Measurements from ENCODE around the gene SERHL2. TPM values are rescaled to one million over a fixed set of nuclear protein-coding genes. Genes with fewer than 3 reads are reported as not detected.
A peak's percentile ranks its signal among the peaks of the same experiment; 100 is the strongest.
"Not testable (repeated sequence)": the region's sequence is repeated elsewhere in the genome, so short reads cannot be mapped to it uniquely, and the experiment has no call there.

SERHL2 gene
- total RNA-seq, 1 donor from 2014 or later: 2.2 TPM

DNA sequence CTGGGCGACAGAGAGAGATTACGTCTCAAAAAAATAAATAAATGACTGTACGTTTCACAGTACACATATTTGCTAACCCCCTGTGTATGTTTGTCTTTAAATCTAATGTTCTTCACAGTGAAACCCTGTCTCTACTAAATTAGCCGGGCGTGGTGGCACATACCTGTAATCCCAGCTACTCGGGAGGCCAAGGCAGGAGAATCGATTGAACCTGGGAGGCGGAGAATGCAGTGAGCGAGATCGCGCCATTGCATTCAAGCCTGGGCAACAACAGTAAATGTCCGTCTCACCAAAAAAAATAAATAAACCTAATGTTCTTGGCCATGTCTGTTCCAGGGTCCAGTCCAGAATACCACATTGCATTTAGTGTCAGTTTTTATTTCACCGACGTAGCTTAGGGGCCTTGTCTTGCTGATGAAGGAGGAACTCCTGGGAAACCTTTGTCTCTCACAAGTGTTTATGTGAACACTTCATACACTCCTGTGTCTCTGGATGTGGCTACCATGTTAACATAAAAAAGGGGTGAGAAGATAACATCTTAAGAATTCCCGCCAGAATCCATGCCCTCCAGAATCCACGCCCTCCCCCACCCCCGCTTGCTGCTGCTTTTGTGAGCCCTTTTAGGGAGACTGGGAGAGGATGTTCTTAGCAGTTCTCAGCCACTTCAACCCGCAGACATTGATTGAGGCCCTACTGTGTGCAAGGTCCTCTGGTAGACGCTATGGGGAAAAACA is 5.0 kb upstream of the SERHL2 start:
- H3K4me3 Mint-ChIP-seq: no peak overlapping the region
- H3K9me3 Mint-ChIP-seq: no peaks in the 10 kb centered on the region
- no peak for DNase-seq
- intact Hi-C loops (cut with micrococcal nuclease): no loop called here
- H3K4me1 Mint-ChIP-seq: peaks cover 11% of the 10 kb centered on the region
- H3K36me3 Mint-ChIP-seq (ENCODE audit: low read depth): no peaks in the 10 kb centered on the region
- peaks cover 4% of the 10 kb centered on the region for H3K27me3 Mint-ChIP-seq
- no peak overlapping the region for H3K27ac Mint-ChIP-seq

DNA sequence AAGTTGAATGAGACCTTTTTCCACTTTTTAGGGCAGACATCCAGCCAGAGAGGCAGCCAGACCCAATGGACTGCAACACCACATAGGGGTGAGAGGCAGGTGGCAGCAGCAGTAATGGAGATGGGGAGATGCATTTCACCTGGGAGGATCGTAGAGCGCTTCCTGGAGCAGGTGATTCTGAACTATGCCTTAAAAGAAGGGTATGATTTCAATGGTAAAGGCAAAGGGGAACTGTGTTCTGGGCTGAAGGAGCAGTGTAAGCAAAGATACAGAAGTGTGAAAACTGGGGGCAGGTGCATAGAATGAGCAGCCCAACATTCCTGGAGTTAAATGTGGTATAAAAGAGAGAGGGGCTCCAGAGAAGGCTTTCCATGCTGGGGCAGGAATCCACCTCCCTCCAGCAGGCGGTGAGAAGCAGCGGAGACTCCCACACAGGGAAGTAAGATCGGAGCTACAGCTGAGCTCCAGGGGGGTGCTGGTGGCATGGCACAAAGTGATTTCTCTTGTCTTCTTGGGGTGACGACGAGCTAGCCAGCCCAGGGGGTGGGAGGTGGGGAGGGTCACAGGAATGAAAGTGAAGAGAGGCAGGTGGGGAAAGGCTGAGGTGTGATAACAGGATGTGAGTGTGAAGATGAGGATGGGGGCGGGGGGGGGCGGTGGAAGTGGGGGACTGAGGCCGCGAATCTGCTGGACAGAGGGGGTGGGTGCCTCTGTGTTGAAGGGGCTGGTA is 4.3 kb upstream of the SERHL2 start:
- H3K27me3 Mint-ChIP-seq: peaks cover 4% of the 10 kb centered on the region

DNA sequence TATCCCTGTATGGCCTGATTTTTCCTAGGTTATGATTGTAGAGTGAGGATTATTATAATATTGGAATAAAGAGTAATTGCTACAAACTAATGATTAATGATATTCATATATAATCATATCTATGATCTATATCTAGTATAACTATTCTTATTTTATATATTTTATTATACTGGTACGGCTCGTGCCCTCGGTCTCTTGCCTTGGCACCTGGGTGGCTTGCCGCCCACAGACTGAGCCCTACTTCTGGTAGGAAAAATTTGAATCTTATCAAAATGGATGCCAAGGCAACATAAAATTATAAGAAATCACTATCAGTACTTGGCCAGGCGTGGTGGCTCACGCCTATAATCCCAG is 1.5 kb upstream of the SERHL2 start:
- not testable (repeated sequence) for H3K9me3 Mint-ChIP-seq; H3K27ac Mint-ChIP-seq; H3K27me3 Mint-ChIP-seq; DNase-seq; H3K36me3 Mint-ChIP-seq (ENCODE audit: low read depth)
- peak overlapping the region; percentile 72 for H3K4me3 Mint-ChIP-seq
- intact Hi-C loops (cut with micrococcal nuclease): loop anchor here (5.0 kb wide), 1 partner anchor 60 kb away; the partner anchor contains the start of gene POLDIP3
- peaks cover 12% of the 10 kb centered on the region for H3K4me1 Mint-ChIP-seq

More for the DNA sequence above, 4.3 kb upstream of the SERHL2 start:
- no peak for DNase-seq
- Mint-ChIP-seq H3K27ac (no peak overlapping the region), H3K36me3 (ENCODE audit: low read depth) (no peaks in the 10 kb centered on the region), H3K9me3 (no peaks in the 10 kb centered on the region), H3K4me3 (no peak overlapping the region), H3K4me1 (peaks cover 12% of the 10 kb centered on the region)
- intact Hi-C loops (cut with micrococcal nuclease): loop anchor here (5.0 kb wide), 1 partner anchor 63 kb away; the partner anchor contains the start of gene POLDIP3

DNA sequence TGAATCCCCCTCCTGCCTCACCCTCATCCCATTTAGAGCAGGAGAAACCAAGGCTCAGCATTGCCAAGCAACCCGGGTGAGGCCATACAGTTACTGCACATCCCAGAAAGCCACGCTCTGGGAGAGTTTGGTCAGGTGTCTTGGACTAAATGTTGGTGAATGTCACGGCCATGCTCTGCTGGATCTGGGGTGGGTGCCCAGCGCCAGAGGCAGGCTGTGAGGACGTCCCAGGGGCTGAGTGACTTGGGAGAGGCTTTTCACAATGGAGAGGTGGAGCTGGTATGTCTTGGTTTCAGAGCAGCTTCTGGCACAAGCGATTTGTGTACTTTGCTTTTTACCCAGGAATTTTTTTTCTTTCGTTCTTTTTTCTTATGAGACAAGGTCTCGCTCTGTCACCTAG is 6.6 kb downstream of the SERHL2 start:
- Mint-ChIP-seq H3K36me3 (ENCODE audit: low read depth) (no peaks in the 10 kb centered on the region), H3K27me3 (no peaks in the 10 kb centered on the region), H3K4me3 (no peak overlapping the region), H3K4me1 (peaks cover 3% of the 10 kb centered on the region), H3K27ac (no peak overlapping the region), H3K9me3 (no peaks in the 10 kb centered on the region)
- no peak for DNase-seq
- intact Hi-C loops (cut with micrococcal nuclease): no loop called here

DNA sequence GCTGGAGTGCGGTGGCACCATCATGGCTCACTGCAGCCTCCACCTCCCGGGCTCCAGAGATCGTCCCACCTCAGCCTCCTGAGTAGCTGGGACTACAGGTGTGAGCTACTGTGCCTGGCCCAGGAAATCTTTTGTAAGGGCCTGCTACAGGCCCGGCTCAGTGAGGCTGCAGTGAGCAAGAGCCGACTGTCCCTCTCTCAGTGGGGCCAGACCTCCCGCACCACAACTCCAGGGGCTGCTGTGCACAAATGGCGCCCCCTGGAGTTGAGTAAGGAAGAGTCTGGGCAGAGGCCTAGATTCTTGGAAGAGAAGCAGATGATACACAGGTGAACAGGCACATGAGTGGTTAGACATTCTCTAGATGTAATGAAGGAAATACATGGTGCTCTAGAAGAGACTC is 7.0 kb downstream of the SERHL2 start:
- H3K27me3 Mint-ChIP-seq: no peaks in the 10 kb centered on the region
- DNase-seq: peak; percentile 69
- intact Hi-C loops (cut with micrococcal nuclease): no loop called here
- no peak overlapping the region for H3K4me3 Mint-ChIP-seq
- no peaks in the 10 kb centered on the region for H3K9me3 Mint-ChIP-seq
- H3K4me1 Mint-ChIP-seq: peaks cover 3% of the 10 kb centered on the region
- no peak overlapping the region for H3K27ac Mint-ChIP-seq
- H3K36me3 Mint-ChIP-seq (ENCODE audit: low read depth): no peaks in the 10 kb centered on the region

DNA sequence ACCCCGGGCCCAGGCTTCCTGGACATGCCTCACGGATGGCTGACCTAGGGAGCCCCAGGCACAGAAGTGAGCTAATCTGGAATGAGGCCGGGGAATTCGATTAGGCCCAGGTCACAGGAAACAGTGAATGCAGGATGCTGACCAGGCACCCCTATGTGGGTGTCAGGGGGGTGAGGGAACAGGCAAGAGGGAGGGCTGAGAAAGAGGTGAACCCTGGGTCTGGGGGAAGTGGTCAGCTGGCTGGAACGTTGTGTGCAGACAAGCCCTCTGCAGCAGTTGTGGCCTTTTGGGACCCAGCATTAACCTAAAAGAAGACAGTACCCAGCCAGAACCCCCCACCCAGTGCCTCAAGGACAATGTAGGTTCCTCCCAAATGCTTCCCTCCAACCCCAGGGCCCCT is 8.1 kb downstream of the SERHL2 start:
- Mint-ChIP-seq H3K4me1 (peaks cover 3% of the 10 kb centered on the region), H3K36me3 (ENCODE audit: low read depth) (no peaks in the 10 kb centered on the region), H3K4me3 (no peak overlapping the region), H3K9me3 (no peaks in the 10 kb centered on the region), H3K27me3 (no peaks in the 10 kb centered on the region), H3K27ac (no peak overlapping the region)
- no peak for DNase-seq
- intact Hi-C loops (cut with micrococcal nuclease): no loop called here

DNA sequence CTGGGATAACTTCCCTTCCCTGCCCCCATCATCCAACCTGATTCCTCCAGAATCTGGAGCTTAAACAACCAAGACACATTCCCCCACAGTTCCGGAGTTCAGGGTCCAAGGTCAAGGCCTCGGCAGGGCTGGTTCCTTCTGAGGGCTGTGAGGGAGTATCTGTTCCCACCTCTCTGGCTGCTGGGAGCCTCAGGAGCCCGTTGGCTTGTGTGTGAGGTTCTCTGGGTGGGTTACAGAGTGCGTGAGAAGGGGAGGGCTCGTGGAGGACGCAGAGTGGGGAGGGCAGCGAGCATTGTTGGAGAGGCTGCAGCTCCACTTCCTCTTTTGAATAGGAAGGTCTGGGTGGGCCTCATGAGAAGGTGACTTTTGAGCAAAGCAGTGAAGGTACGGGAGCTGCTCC is 8.5 kb downstream of the SERHL2 start:
- intact Hi-C loops (cut with micrococcal nuclease): no loop called here
- Mint-ChIP-seq H3K4me3 (no peak overlapping the region), H3K36me3 (ENCODE audit: low read depth) (no peaks in the 10 kb centered on the region), H3K27ac (no peak overlapping the region), H3K9me3 (no peaks in the 10 kb centered on the region), H3K27me3 (no peaks in the 10 kb centered on the region), H3K4me1 (peaks cover 3% of the 10 kb centered on the region)
- DNase-seq: no peak

DNA sequence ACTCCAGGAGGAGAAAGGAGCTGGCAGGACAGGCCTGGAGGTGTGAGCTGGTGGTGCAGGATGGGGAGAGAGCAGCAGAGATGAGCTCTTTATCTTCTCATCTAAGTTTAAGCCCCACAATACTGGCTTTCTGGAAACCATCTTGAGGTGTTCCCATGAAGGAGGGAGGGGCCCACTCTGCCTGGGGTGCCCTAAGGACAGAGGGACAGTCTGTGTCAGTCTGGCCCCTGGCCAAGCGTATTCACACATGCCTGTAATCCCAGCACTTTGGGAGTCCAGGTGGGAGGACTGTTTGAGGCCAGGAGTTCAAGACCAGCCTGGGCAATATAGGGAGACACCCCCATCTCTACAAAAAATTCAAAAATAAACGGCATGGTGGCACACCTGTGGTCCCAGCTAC is 8.9 kb downstream of the SERHL2 start:
- no peak for DNase-seq
- Mint-ChIP-seq H3K9me3 (no peaks in the 10 kb centered on the region), H3K4me3 (no peak overlapping the region), H3K27me3 (no peaks in the 10 kb centered on the region), H3K27ac (no peak overlapping the region), H3K36me3 (ENCODE audit: low read depth) (no peaks in the 10 kb centered on the region), H3K4me1 (peaks cover 3% of the 10 kb centered on the region)
- intact Hi-C loops (cut with micrococcal nuclease): no loop called here

DNA sequence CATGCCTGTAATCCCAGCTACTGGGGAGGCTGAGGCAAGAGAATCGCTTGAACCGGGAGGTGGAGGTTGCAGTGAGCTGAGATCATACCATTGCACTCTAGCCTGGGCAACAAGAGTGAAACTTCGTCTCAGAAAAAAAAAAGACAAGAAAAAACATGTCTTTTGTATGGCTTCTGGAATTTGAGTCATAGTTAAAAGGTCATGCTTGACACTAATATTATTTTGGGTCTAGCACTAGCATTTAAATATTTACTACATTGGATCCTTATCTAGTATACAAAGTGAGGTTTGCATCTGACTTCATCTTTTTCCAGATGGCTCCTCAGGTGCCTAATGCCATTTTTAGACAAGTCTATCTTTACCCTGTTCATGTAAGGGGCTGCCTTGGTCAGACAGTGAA is 10.2 kb downstream of the SERHL2 start:
- intact Hi-C loops (cut with micrococcal nuclease); H3K9me3 Mint-ChIP-seq; H3K4me3 Mint-ChIP-seq: not testable (repeated sequence)

DNA sequence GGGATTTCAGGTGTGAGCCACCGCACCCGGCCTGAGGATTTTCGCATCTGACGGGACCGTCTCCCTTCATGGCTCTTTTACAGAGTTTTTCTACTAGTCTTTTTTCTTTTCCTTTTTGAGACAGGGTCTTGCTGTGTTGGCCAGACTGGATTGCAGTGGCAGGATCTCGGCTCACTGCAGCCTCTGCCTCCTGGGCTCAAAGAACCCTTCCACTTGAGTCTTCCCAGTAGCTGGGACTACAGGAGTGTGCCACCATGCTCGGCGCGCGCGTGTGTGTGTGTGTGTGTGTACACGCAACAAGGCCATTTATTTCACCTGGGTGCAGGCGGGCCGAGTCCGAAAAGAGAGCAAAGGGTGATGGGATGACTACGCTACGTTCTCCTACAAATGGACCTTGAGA is 10.9 kb downstream of the SERHL2 start:
- Mint-ChIP-seq H3K27ac (no peak overlapping the region), H3K4me1 (peaks cover 3% of the 10 kb centered on the region), H3K36me3 (ENCODE audit: low read depth) (peaks cover 5% of the 10 kb centered on the region), H3K9me3 (no peaks in the 10 kb centered on the region), H3K4me3 (no peak overlapping the region), H3K27me3 (no peaks in the 10 kb centered on the region)
- no peak for DNase-seq
- intact Hi-C loops (cut with micrococcal nuclease): no loop called here

More for the DNA sequence above, 10.2 kb downstream of the SERHL2 start:
- H3K27ac Mint-ChIP-seq; H3K27me3 Mint-ChIP-seq; H3K4me1 Mint-ChIP-seq; DNase-seq; H3K36me3 Mint-ChIP-seq (ENCODE audit: low read depth): not testable (repeated sequence)

DNA sequence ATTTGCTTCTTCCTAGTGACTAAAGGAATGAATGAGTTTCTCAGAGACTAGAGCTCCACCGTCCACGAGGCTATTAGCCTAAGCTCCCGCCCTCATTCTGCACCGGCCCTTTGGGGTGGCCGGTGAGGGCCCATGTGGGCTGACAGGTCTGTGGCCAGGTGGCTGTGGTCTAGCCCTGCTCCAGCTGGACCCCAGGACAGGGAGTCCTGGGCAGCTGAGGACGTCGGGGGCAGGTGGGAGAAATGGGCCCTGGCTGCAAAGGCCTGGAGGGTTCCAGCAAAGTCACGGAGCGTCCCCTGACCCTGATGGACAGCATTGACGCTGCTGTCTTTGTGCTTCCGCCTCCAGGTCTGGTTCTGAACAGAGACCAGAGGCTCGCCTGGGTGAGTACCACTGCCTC is 12.2 kb downstream of the SERHL2 start:
- DNase-seq: no peak
- H3K27me3 Mint-ChIP-seq: no peaks in the 10 kb centered on the region
- H3K4me1 Mint-ChIP-seq: peaks cover 3% of the 10 kb centered on the region
- no peak overlapping the region for H3K4me3 Mint-ChIP-seq
- H3K9me3 Mint-ChIP-seq: no peaks in the 10 kb centered on the region
- intact Hi-C loops (cut with micrococcal nuclease): no loop called here
- peaks cover 9% of the 10 kb centered on the region for H3K36me3 Mint-ChIP-seq (ENCODE audit: low read depth)
- no peak overlapping the region for H3K27ac Mint-ChIP-seq

DNA sequence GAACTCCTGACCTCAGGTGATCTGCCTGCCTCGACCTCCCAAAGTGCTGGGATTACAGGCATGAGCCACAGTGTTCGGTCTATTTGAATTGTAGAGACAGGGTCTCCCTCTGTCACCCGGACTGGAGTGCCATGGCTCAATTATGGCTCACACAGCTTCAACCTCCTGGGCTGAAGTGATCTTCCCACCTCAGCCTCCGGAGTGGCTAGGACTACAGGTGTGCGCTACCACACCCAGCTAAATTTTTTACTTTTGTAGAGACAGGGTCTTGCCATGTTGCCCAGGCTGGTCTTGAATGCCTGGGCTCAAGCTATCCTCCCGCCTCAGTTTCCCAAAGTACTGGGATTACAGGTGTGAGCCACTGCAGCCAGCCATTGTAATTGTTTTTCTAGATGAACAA is 14.2 kb downstream of the SERHL2 start:
- H3K4me1 Mint-ChIP-seq; intact Hi-C loops (cut with micrococcal nuclease); DNase-seq; H3K4me3 Mint-ChIP-seq; H3K9me3 Mint-ChIP-seq; H3K27ac Mint-ChIP-seq; H3K27me3 Mint-ChIP-seq: not testable (repeated sequence)
- H3K36me3 Mint-ChIP-seq (ENCODE audit: low read depth): peaks cover 18% of the 10 kb centered on the region

DNA sequence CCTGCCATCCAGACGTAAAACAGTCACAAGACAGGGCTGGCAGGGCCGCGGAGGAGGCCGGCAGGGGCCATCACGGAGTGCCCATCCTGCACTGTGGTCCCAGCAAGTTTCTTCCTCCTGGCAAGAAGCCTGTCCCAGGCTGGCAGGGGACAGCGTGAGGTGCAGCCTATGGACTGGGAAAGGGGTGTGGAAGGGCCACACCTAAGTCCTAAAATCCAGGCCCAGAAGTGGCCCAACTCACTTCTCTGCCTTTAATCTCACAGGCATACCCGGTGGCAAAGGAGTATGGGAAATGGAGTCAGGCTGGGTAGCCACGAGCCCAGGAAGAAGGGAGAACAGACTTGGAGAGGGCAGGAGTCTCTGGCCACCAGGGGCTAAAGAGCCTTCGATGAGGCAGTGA is 16.8 kb downstream of the SERHL2 start:
- intact Hi-C loops (cut with micrococcal nuclease); H3K9me3 Mint-ChIP-seq; DNase-seq; H3K4me1 Mint-ChIP-seq; H3K4me3 Mint-ChIP-seq; H3K27me3 Mint-ChIP-seq: not testable (repeated sequence)
- peaks cover 21% of the 10 kb centered on the region for H3K36me3 Mint-ChIP-seq (ENCODE audit: low read depth)
- H3K27ac Mint-ChIP-seq: peak overlapping the region; percentile 64

DNA sequence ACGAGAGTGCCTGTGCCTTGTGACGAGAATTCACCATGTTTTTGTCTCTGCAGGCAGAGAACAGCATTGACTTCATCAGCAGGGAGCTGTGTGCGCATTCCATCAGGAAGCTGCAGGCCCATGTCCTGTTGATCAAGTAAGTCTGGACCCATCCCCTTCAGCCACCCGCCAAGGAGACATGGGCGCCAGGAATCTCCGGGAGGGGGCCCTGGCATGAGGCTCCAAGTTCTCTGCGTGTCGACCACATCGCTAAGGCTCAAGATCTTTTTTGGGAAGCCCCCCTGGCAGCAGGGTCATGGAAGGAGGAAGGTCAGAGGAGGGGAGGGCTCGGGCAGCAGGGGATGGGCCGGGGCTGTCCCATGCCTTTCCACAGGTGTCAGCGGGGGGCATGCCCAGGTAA is 17.3 kb downstream of the SERHL2 start:
- H3K4me3 Mint-ChIP-seq; H3K9me3 Mint-ChIP-seq; DNase-seq; H3K4me1 Mint-ChIP-seq; H3K27me3 Mint-ChIP-seq; intact Hi-C loops (cut with micrococcal nuclease); H3K27ac Mint-ChIP-seq: not testable (repeated sequence)
- H3K36me3 Mint-ChIP-seq (ENCODE audit: low read depth): peaks cover 21% of the 10 kb centered on the region

All from activated CD4-positive, alpha-beta T cell treated with anti-CD3 and anti-CD28 coated beads, Interleukin-2, amount 10 ng/mL, durations not matched to agents 24 days and 14 days (primary cell).